Measurements from ENCODE around the gene STUB1. TPM values are rescaled to one million over a fixed set of nuclear protein-coding genes. Genes with fewer than 3 reads are reported as not detected.
"Not testable (repeated sequence)": the region's sequence is repeated elsewhere in the genome, so short reads cannot be mapped to it uniquely, and the experiment has no call there.

Gene STUB1
- total and polyA plus RNA-seq, 8 donors: 40.1 to 130 (median 56.2) TPM

GRCh38 chr16:686459-687260 is 6.5 kb downstream of the STUB1 start:
- FAIRE-seq (no peak), ATAC-seq (no peak), DNase-seq (peak in 2 of 6 donors; percentile 36 to 80)
- intact Hi-C loops (cut with DNase I): no loop called here
- WGBS, 2 donors: 88 to 91% methylated on average over 51 of the region's 51 CpGs
- no peak overlapping the region for H3K4me3 ChIP-seq
- TF ChIP-seq CTCF (IDR thresholded peaks at IDR 0.05): no peak
- H3K9me3 ChIP-seq: no peaks in the 10 kb centered on the region
- H3K4me1 ChIP-seq: peaks cover 6 to 29% (median 27%) of the 10 kb centered on the region in 3 donors
- H3K27ac ChIP-seq: no peak overlapping the region
- no peaks in the 10 kb centered on the region for H3K27me3 ChIP-seq
- peaks cover 0 to 13% (median 10%) of the 10 kb centered on the region in 3 donors for H3K36me3 ChIP-seq

GRCh38 chr16:687499-687898 is 7.3 kb downstream of the STUB1 start:
- ATAC-seq (no peak), DNase-seq (no peak), FAIRE-seq (no peak)
- H3K4me3 ChIP-seq: no peak overlapping the region
- intact Hi-C loops (cut with DNase I): no loop called here
- H3K27ac ChIP-seq: no peak overlapping the region
- 90 to 95% methylated on average over 19 of the region's 19 CpGs for WGBS, 2 donors
- peaks cover 0 to 5% (median 2%) of the 10 kb centered on the region in 3 donors for H3K36me3 ChIP-seq
- no peaks in the 10 kb centered on the region for H3K27me3 ChIP-seq
- no peaks in the 10 kb centered on the region for H3K9me3 ChIP-seq
- H3K4me1 ChIP-seq: peaks cover 4 to 26% (median 21%) of the 10 kb centered on the region in 3 donors
- no peak for TF ChIP-seq CTCF (IDR thresholded peaks at IDR 0.05)

GRCh38 chr16:689175-689897 is 9.1 kb downstream of the STUB1 start:
- Histone ChIP-seq H3K4me3 (peak overlapping the region; percentile 56 to 95 (median 66)), H3K36me3 (no peaks in the 10 kb centered on the region), H3K27me3 (no peaks in the 10 kb centered on the region), H3K9me3 (no peaks in the 10 kb centered on the region), H3K27ac (peak overlapping the region in 2 of 4 donors; percentile 44 to 51), H3K4me1 (peaks cover 4 to 18% (median 17%) of the 10 kb centered on the region in 3 donors)
- 68 to 70% methylated on average over 26 of the region's 26 CpGs for WGBS, 2 donors
- no peak for TF ChIP-seq CTCF (IDR thresholded peaks at IDR 0.05)
- DNase-seq (no peak), FAIRE-seq (no peak), ATAC-seq (no peak)
- intact Hi-C loops (cut with DNase I): no loop called here

GRCh38 chr16:691242-691641 is 11.0 kb downstream of the STUB1 start:
- H3K9me3 ChIP-seq; intact Hi-C loops (cut with DNase I); H3K27ac ChIP-seq; H3K36me3 ChIP-seq; H3K27me3 ChIP-seq; FAIRE-seq; DNase-seq; H3K4me3 ChIP-seq; ATAC-seq: not testable (repeated sequence)
- H3K4me1 ChIP-seq: peaks cover 4 to 28% (median 15%) of the 10 kb centered on the region in 3 donors
- WGBS, 2 donors: 63 to 68% methylated on average over 16 of the region's 16 CpGs

- Histone ChIP-seq H3K27me3 (peaks cover 0 to 9% (median 0%) of the 10 kb centered on the region in 4 donors), H3K4me3 (no peak overlapping the region), H3K27ac (no peak overlapping the region), H3K36me3 (no peaks in the 10 kb centered on the region), H3K9me3 (no peaks in the 10 kb centered on the region), H3K4me1 (peaks cover 4 to 28% (median 15%) of the 10 kb centered on the region in 3 donors)
- TF ChIP-seq CTCF (IDR thresholded peaks at IDR 0.05): no peak
- no peak for FAIRE-seq
- 49 to 59% methylated on average over 10 of the region's 10 CpGs for WGBS, 2 donors
- intact Hi-C loops (cut with DNase I): no loop called here
- DNase-seq: no peak
- no peak for ATAC-seq
Measured at GRCh38 chr16:692356-693108, 12.3 kb downstream of the STUB1 start.
